ENCODE results near the gene CTRB2. TPM values are rescaled to one million over a fixed set of nuclear protein-coding genes. Genes with fewer than 3 reads are reported as not detected.

Gene CTRB2
- not detected in 2 replicates for total RNA-seq

GRCh38 chr16:75206749-75207451, at the start of gene CTRB2:
Gene CTRB2, minus strand, starts transcription at chr16:75207161. Its CDS starts 20 bp downstream, at chr16:75207141.

DNA sequence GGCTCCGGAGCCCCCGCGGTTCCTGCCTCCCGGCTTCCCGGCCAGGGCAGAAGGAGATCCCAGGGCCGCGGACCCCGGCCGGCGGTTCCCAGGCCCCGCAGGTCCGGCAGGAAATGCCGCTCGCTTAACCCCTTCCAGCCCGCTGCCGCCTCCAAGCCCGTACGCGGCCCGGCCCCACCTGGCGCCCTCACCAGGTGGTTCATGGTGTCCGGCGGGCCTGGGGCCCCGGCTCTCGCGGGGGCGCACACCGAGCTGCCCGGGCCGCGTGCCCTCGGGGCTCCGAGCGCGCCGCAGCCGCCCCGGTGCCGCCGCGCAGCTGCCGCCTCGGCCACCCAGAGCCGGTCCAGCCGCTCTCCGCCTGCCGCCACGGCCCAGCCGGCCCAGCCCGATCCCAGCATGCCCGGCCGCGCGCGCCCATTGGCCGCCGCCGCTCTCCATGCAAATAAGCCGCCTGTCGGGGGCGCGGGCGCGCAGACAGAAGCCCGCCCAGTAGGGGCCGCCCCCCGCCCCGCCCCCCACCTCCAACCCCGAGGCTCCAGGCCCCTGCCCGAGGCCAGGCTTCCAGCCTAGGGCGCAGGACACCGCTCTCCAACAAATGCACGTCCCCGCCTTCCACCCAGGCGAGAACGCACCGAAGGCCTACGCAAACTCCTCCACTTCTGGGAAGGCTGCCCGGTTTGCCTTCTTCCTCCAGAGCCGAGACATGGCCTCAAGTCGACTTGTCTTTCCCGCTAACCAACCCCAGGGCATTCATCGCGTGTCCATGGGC, 44.5 kb upstream of the CTRB2 start, which contains the start of gene BCAR1:
BCAR1 (minus strand) TSS at position 345 of the 769 bp plus-strand sequence; CDS start at position 203, 142 bp downstream.

GRCh38 chr16:75218256-75219076, 11.5 kb upstream of the CTRB2 start, which contains the start of gene CTRB1:
Gene CTRB1, plus strand, starts transcription at chr16:75218988. Its CDS starts 20 bp downstream, at chr16:75219008.

Other genes with a start within 250 kb of the CTRB2 start
- 12.9 and 15.4 TPM in 2 replicates for gene WDR59, start 222.0 kb downstream of the CTRB2 start, total RNA-seq
- 20.2 and 26.6 TPM in 2 replicates for gene ZNRF1, start 208.1 kb downstream of the CTRB2 start, total RNA-seq
- 2.8 and 7.4 TPM in 2 replicates for gene LDHD, start 90.4 kb downstream of the CTRB2 start, total RNA-seq
- 7.4 and 8.6 TPM in 2 replicates for gene ZFP1, start 58.6 kb downstream of the CTRB2 start, total RNA-seq
- gene CTRB1, start 11.8 kb upstream of the CTRB2 start, total RNA-seq = not detected in 2 replicates
- 42.5 and 46.4 TPM in 2 replicates for gene BCAR1, start 44.5 kb upstream of the CTRB2 start, total RNA-seq
- gene CFDP1, start 226.3 kb upstream of the CTRB2 start, total RNA-seq = 38.7 and 53.8 TPM in 2 replicates